ENCODE results near the gene USP9Y. TPM values are rescaled to one million over a fixed set of nuclear protein-coding genes. Genes with fewer than 3 reads are reported as not detected.

Gene USP9Y
- total RNA-seq, 2 donors from 2014 or later = 44.1 TPM; not detected in 1

GRCh38 chrY:12904618-12905516, 203.8 kb downstream of the USP9Y start, which contains the start of gene DDX3Y:
DDX3Y (plus strand) TSS chrY:12904868; CDS start chrY:12904937, 69 bp downstream.
- Mint-ChIP-seq H3K4me1 (no peaks in the 10 kb centered on the region), H3K27me3 (ENCODE audit: insufficient read depth) (no peaks in the 10 kb centered on the region), H3K9me3 (no peaks in the 10 kb centered on the region), H3K36me3 (ENCODE audit: low read depth) (no peaks in the 10 kb centered on the region), H3K27ac (no peak within 1 kb of the TSS), H3K4me3 (no peak within 1 kb of the TSS)
- peaks cover 15% of the 10 kb centered on the region for H3K36me3 ChIP-seq (ENCODE audit: control insufficient read depth, insufficient read depth, low read length)
- 1% methylated on average over 12 to 54 of the region's 54 CpGs for WGBS, 2 experiments (ENCODE audit: insufficient coverage in 1 of 2, insufficient read length in 1 of 2)
- TF ChIP-seq CTCF (conservative IDR thresholded peaks at IDR 0.05) = no peak
- DNase-seq = no peak
- peak within 1 kb of the TSS; percentile 99 for H3K9ac ChIP-seq (ENCODE audit: extremely low read depth, low read length, poor library complexity, severe bottlenecking)
- no peaks in the 10 kb centered on the region for H3K27me3 ChIP-seq (ENCODE audit: control insufficient read depth, insufficient read depth, low read length, poor library complexity, severe bottlenecking)
- H3K4me1 ChIP-seq (ENCODE audit: control insufficient read depth, insufficient read depth, low read length) = no peaks in the 10 kb centered on the region
- H3K27ac ChIP-seq (ENCODE audit: low read depth, low read length) = peak within 1 kb of the TSS; percentile 97
- peak within 1 kb of the TSS; percentile 98 for H3K4me3 ChIP-seq (ENCODE audit: low read length)
- peaks cover 5% of the 10 kb centered on the region for H3K9me3 ChIP-seq (ENCODE audit: control insufficient read depth, low read length)

- Mint-ChIP-seq H3K4me1 (no peaks in the 10 kb centered on the region), H3K9me3 (no peaks in the 10 kb centered on the region), H3K27me3 (ENCODE audit: insufficient read depth) (no peaks in the 10 kb centered on the region), H3K36me3 (ENCODE audit: low read depth) (no peaks in the 10 kb centered on the region), H3K27ac (no peak overlapping the region), H3K4me3 (no peak overlapping the region)
- no peak for TF ChIP-seq CTCF (conservative IDR thresholded peaks at IDR 0.05)
- peak overlapping the region; percentile 98 for H3K4me3 ChIP-seq (ENCODE audit: low read length)
- H3K27ac ChIP-seq (ENCODE audit: low read depth, low read length) = peak overlapping the region; percentile 97
- H3K9me3 ChIP-seq (ENCODE audit: control insufficient read depth, low read length) = peaks cover 5% of the 10 kb centered on the region
- no peaks in the 10 kb centered on the region for H3K27me3 ChIP-seq (ENCODE audit: control insufficient read depth, insufficient read depth, low read length, poor library complexity, severe bottlenecking)
- no peak for DNase-seq
- H3K36me3 ChIP-seq (ENCODE audit: control insufficient read depth, insufficient read depth, low read length) = peaks cover 21% of the 10 kb centered on the region
- WGBS, 2 experiments (ENCODE audit: insufficient coverage in 1 of 2, insufficient read length in 1 of 2) = 0 to 2% methylated on average over 1 to 18 of the region's 19 CpGs
- H3K9ac ChIP-seq (ENCODE audit: extremely low read depth, low read length, poor library complexity, severe bottlenecking) = peak overlapping the region; percentile 99
- no peaks in the 10 kb centered on the region for H3K4me1 ChIP-seq (ENCODE audit: control insufficient read depth, insufficient read depth, low read length)
Observed at GRCh38 chrY:12905517-12905872, 204.5 kb downstream of the USP9Y start.

- DNase-seq = no peak
- no peak for TF ChIP-seq CTCF (conservative IDR thresholded peaks at IDR 0.05)
- Histone ChIP-seq H3K9ac (ENCODE audit: extremely low read depth, low read length, poor library complexity, severe bottlenecking) (peak overlapping the region; percentile 99), H3K27me3 (ENCODE audit: control insufficient read depth, insufficient read depth, low read length, poor library complexity, severe bottlenecking) (no peaks in the 10 kb centered on the region), H3K36me3 (ENCODE audit: control insufficient read depth, insufficient read depth, low read length) (peaks cover 23% of the 10 kb centered on the region), H3K4me1 (ENCODE audit: control insufficient read depth, insufficient read depth, low read length) (no peaks in the 10 kb centered on the region), H3K4me3 (ENCODE audit: low read length) (peak overlapping the region; percentile 98), H3K9me3 (ENCODE audit: control insufficient read depth, low read length) (peaks cover 5% of the 10 kb centered on the region), H3K27ac (ENCODE audit: low read depth, low read length) (no peak overlapping the region)
- no peaks in the 10 kb centered on the region for H3K9me3 Mint-ChIP-seq
- no peak overlapping the region for H3K27ac Mint-ChIP-seq
- H3K36me3 Mint-ChIP-seq (ENCODE audit: low read depth) = no peaks in the 10 kb centered on the region
- no peaks in the 10 kb centered on the region for H3K27me3 Mint-ChIP-seq (ENCODE audit: insufficient read depth)
- 3% methylated on average over 13 of the region's 15 CpGs; no CpG with 5 or more reads in 1 of the 2 experiments for WGBS, 2 experiments (ENCODE audit: insufficient coverage in 1 of 2, insufficient read length in 1 of 2)
- no peaks in the 10 kb centered on the region for H3K4me1 Mint-ChIP-seq
- no peak overlapping the region for H3K4me3 Mint-ChIP-seq
Observed at GRCh38 chrY:12905895-12906294, 204.9 kb downstream of the USP9Y start.

Other genes with a start within 250 kb of the USP9Y start
- 10 to 100 TPM in 1 of 2 donors, not detected in 1; 75.0 TPM for gene DDX3Y, start 203.6 kb downstream of the USP9Y start, total RNA-seq